ENCODE data around the gene PACRG. TPM values are rescaled to one million over a fixed set of nuclear protein-coding genes. Genes with fewer than 3 reads are reported as not detected.

Gene PACRG
- polyA plus RNA-seq, 1 of the 3 experiments (the other 2 are of a cell fraction): 0.56 TPM

DNA sequence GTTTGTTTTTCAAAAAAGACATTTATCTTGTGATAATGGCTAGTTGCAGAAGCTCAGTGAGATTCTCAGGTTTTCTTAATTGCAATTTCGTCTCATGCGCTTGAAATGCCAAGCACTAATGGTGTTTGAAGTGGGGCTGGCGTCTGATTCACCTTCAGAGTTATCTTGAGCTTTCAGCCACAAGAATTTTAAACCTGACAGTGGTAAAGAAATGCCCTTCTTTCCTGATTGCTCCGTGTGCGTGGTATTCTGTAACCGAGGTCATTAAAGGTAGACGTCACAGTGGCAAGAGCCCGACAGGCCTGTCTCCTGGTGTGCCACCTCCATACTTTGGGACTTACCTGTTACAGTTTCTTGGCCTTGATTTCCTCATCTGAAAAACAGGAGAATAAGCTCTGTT is 560.3 kb downstream of the PACRG start (continued):
- TF ChIP-seq SIN3A (IDR thresholded peaks at IDR 0.05; ENCODE audit: borderline replicate concordance, low read depth, low read length) (no peak), JUND (IDR thresholded peaks at IDR 0.05) (no peak), MXI1 (IDR thresholded peaks at IDR 0.05; ENCODE audit: low read depth, low read length) (no peak), SMC3 (IDR thresholded peaks at IDR 0.05; ENCODE audit: low read depth, low read length) (no peak), CTCF (IDR thresholded peaks at IDR 0.05) (no peak)

DNA sequence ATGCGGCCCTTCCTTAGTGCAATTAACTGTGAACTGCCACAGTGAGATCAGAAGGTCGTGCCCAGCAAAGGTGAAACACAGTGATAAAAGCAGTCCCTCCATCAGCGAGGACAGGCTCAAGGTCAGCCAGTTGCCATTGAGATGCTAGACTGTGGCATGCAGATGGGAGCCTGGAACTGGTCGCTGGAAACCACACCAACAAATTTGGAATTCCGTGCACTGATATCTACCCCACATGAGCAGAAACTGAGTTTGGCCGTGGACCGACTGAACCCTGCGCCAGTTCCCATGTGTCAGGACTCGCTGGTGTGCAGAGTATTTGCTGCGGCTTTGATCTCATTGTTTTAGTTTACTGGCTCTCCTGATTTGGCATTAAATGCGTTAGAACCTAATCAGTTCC is 561.1 kb downstream of the PACRG start:
- H3K4me3 ChIP-seq (ENCODE audit: low read depth in 2 of 2, low read length in 1 of 2): no peak overlapping the region
- CTCF ChIA-PET: no interaction called here
- no peaks in the 10 kb centered on the region for H3K79me2 ChIP-seq (ENCODE audit: insufficient read depth)
- no peaks in the 10 kb centered on the region for H3K9me3 ChIP-seq
- DNase-seq: no peak
- TF ChIP-seq FOXM1 (IDR thresholded peaks at IDR 0.05; ENCODE audit: low read depth): no peak
- TF ChIP-seq, protein P1, sequence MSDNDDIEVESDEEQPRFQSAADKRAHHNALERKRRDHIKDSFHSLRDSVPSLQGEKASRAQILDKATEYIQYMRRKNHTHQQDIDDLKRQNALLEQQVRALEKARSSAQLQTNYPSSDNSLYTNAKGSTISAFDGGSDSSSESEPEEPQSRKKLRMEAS (IDR thresholded peaks at IDR 0.05; ENCODE audit: low read depth): no peak
- no peak for TF ChIP-seq NRF1 (IDR thresholded peaks at IDR 0.05; ENCODE audit: low read depth, low read length)
- TF ChIP-seq, protein P2, sequence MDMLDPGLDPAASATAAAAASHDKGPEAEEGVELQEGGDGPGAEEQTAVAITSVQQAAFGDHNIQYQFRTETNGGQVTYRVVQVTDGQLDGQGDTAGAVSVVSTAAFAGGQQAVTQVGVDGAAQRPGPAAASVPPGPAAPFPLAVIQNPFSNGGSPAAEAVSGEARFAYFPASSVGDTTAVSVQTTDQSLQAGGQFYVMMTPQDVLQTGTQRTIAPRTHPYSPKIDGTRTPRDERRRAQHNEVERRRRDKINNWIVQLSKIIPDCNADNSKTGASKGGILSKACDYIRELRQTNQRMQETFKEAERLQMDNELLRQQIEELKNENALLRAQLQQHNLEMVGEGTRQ (IDR thresholded peaks at IDR 0.05; ENCODE audit: borderline replicate concordance, low read depth, low read length): no peak
- TF ChIP-seq RAD21 (IDR thresholded peaks at IDR 0.05; ENCODE audit: low read length): no peak
- no peak for TF ChIP-seq NFIC (IDR thresholded peaks at IDR 0.05; ENCODE audit: borderline replicate concordance)
- TF ChIP-seq IRF3 (IDR thresholded peaks at IDR 0.05; ENCODE audit: low read depth, low read length): no peak
- TF ChIP-seq FOXJ3 (CRISPR knock-in tag; IDR thresholded peaks at IDR 0.05): no peak
- TF ChIP-seq TCF12 (IDR thresholded peaks at IDR 0.05): no peak
- TF ChIP-seq EZH2phosphoT487 (IDR thresholded peaks at IDR 0.05; ENCODE audit: borderline replicate concordance, low read depth): no peak
- TF ChIP-seq CTCF (IDR thresholded peaks at IDR 0.05): no peak
- TF ChIP-seq RXRA (IDR thresholded peaks at IDR 0.05; ENCODE audit: borderline replicate concordance, low read depth): no peak
- H3K4me2 ChIP-seq: no peak overlapping the region
- no peaks in the 10 kb centered on the region; a peak in 1 of 4 replicates for H3K4me1 ChIP-seq (ENCODE audit: control insufficient read depth in 1 of 2, insufficient read depth in 2 of 2, low read depth in 1 of 2, low read length in 1 of 2)
- no peaks in the 10 kb centered on the region for H3K9me2 ChIP-seq
- no peak overlapping the region for H3K27ac ChIP-seq (ENCODE audit: low read depth in 2 of 2, low read length in 1 of 2)
- H3K36me3 ChIP-seq (replicated peaks in 1 of 2; ENCODE audit: control insufficient read depth in 1 of 2, insufficient read depth in 2 of 2, low read length in 1 of 2): no peaks in the 10 kb centered on the region
- H2AFZ ChIP-seq (ENCODE audit: low read depth): no peak overlapping the region
- POLR2A ChIA-PET: no interaction called here
- H3K9ac ChIP-seq: no peak overlapping the region
- H3K27me3 ChIP-seq (ENCODE audit: insufficient read depth): no peaks in the 10 kb centered on the region
- H4K20me1 ChIP-seq (ENCODE audit: insufficient read depth): no peaks in the 10 kb centered on the region
- no peaks in the 10 kb centered on the region for H3F3A ChIP-seq (replicated peaks; ENCODE audit: insufficient read depth)
- WGBS (ENCODE audit: low lambda C conversion rate): 66% methylated on average over 10 of the region's 11 CpGs
